GM19240 (cell line): ENCODE results near the gene TMEM233.

Source experiments
- DNase-seq: peaks from one replicate; pipeline ENCODE4 v3.0.0; 2011; ENCODE audit warnings: low spot score; ENCODE audit not compliant: insufficient read length

Gene TMEM233

DNA sequence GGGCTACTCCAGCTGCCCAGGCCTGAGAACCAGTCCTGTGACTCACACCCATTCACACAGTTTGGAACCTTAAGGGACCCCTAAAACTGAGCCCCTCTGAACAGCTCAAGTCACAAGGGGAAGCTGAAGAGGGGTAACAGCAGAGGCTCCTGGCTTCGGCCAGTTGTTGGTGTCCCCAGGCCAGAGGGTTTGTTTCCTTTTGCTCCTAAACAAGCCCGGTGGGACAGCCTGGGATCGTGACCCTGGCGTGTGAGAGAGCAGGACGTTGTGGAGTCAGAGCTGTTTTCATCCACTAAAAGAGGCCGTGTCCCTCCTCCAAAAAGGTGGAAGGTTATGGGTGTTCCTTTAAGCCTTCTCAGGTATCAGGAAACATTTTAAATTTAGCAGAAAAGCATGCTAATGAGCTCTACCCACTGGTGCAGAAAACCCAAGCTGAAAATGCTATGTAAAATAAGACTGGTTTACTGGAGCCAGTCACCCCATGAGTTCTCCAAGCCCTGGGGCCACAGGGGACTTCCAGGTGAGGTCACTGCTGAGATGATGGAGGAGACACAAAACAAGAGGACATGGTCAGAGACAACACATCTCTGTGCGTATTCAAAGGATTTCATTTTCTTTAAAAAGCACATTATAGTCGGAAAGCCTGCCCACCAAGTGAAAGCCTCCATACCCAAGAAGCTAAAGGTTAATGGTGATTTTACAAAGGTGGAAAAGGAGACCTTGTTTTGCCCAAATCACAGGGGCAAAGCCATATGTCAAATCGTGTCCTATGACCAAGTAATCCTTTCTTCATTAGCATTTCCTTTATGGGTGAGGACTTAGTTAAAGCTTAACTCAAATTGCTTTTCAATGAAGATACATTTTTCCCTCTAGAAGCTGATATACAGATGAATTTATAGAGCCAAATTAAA, 88.4 kb downstream of the TMEM233 start:
- no peak for DNase-seq

DNA sequence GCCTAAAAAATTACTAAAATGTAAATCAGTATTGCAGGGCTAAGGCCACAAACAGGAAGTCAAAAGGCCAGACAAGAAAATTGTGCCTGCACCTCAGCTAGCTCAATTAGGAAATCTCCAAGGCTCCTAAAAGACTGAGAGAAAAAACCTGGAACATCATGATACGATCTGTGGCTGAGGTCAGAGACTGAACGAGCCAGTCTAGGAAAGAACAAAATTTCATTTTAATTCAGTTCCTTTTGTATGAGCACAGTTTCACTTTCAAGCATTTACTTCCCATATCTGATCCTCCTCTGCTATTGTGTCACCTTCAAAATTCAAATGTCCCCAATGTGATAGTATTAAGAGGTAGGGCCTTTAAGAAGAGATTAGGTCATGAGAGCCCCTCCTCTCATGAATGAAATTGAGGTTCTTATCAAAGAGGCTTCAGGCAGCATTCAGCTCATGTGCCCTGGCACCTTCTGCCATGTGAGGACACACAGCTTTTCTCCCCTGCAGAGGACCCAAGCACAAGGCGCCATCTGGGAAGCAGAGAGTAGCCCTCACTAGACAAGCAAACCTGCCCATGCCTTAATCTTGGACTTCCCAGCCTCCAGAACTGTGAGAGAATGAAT, 89.2 kb downstream of the TMEM233 start:
- DNase-seq: no peak

DNA sequence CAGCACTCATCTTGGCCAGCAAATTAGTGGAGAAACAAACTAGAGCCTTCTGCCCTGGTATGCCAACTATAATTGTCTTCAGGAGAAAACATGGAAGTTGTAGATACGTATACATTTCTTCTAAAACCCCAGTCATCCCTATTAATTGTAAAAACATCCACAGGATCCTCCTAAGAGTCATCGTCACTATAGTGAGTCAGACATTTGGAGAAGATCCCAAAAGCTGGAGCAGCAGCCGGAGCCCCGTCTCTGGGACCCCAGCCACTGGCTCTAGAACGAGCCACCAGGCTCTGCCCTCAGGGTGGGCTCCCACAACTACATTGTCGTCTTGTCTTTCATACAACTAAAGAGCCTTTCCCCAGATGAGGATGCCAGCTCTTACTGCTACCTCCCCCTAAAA, 89.8 kb downstream of the TMEM233 start:
- no peak for DNase-seq

DNA sequence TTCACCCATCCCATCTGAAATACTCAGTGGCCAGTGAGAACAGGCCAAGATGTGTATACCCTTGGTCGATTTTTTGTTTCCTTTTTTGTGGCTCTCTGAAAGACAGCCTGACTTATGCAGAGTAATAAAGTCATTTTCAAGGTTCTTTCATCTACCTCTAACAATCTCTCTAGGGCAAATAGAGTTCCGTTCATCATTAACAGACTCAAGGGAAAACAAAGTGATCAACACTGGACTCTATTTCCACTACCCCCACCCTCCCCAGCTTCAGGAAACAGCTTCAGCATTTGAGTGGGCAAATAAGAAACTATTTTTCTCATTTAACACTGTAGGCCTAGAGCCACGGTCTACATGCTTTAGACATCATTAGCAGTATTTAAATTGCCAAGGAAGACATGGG, 90.2 kb downstream of the TMEM233 start:
- no peak for DNase-seq

DNA sequence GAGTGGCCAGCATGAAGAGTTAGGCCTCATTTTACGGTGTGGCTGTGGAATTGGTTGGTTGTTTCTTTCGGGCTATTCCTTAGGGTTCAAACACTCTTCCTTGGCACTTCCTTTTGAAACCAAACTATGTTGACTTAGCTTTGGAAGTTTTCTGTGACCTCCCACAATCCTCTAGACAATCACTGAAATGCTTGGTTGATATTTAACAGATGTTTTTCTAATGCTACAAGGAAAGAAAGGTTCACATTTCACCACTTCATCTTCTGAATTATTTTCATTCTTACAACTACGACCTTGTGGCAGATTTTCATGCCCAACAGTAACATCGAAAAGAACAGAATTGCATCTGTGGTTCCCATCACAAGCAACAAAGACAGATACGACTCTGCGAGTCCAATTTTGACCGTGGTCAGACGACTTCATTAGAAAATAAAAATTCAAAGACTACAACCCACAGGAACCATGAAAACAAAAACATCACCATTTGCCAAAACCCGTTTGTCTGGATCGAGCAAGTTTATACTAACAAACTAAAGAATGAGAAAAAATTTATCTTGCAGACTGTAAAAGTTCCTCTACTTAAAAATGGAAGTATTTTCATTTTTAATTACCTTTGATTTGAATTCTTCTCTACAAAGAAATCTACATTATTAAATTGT, 91.3 kb downstream of the TMEM233 start:
- no peak for DNase-seq

DNA sequence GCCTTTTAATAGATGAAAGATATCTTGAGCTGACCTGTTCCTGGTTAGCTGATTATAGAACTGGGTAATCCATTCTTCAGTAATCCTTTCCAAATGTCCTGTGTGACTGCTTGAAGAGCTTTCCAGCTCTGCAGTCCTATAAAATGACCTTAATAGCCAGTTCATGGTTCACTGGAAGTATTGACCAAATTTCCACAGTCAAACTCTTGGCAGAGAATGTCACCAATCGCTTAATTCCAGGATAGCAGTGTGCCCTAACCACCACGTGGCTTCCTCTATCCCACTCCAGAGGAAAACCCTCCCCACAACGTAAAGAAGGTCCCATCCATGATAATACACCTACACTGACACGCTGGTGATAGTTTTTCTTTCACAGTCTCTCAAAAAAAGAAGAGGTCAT, 91.8 kb downstream of the TMEM233 start:
- no peak for DNase-seq

DNA sequence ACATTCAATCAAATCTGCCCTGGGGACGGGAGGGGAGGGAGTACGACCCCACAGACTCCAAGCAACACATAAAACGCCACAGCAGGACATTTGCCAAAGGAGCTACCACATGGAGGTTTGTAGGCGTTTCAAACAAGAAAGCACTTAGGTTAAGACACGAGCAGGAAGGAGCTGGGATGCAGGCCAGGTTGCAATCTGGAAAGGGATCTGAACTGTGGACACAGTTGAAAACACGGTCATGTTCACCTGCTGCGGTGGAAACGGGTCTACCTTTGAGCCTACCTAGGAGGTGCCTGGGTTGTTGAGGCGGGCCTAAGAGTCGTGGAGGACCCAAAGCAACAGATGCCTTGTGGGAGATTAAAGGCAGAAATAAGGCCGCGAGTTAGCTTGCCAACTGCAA, 92.8 kb downstream of the TMEM233 start:
- DNase-seq: no peak

DNA sequence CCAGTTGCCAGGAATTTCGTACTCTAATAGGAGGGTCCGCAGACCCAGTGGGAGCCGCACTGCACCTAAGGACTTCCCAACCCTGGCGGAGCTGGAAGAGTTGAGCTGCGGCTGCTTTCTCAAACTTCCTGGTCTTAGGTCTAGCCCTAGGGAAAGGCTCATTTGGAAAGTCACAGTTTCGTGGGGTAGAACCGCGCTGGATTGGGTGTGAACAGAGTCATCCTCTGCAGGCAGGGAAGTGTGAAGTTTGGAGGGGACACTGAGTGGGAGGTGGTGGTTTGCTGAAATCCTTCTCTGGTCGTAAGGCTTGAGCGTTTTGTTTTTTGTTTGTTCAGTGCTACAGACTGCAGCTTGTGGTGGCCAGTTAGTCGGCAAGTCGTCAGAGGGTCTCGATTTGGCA, 93.2 kb downstream of the TMEM233 start:
- no peak for DNase-seq

DNA sequence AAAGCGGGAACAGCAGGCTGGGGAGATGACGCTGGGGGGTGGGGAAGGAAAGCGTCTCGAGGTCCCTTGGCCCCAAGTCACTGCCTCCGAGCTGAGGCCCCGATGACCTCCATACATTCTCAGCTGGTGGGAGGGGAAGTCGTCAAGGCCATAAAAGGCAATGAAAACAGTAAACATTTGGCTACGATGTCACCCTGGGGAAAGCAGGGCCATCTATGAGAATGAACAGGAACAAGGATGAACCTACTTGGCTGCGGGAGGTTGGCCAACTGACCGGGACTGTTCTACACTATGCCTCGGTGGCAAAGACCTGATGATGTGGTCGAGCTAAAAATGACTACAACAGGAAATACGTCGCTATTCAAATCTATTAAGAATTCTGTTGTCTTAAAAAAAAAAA, 93.8 kb downstream of the TMEM233 start:
- no peak for DNase-seq

DNA sequence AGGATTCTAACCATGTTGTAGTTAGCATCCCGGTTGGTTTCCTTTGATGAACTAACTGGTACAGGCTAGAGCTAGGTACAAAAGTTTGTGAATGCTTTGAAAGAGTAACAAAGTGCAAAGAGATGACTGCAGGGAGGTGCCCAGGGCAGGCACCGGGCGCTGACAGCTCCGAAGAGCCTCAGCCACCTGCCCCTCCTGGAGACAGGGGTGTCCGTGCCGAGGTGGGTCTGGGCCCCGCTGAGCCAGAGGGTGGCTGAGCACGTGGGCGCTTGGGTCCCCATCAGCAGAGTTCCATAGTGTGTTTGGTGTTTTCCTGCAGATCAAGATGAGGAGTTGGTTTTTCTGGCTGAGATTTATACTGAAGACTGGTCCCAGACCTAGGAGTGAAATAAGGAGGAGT, 94.3 kb downstream of the TMEM233 start:
- no peak for DNase-seq

DNA sequence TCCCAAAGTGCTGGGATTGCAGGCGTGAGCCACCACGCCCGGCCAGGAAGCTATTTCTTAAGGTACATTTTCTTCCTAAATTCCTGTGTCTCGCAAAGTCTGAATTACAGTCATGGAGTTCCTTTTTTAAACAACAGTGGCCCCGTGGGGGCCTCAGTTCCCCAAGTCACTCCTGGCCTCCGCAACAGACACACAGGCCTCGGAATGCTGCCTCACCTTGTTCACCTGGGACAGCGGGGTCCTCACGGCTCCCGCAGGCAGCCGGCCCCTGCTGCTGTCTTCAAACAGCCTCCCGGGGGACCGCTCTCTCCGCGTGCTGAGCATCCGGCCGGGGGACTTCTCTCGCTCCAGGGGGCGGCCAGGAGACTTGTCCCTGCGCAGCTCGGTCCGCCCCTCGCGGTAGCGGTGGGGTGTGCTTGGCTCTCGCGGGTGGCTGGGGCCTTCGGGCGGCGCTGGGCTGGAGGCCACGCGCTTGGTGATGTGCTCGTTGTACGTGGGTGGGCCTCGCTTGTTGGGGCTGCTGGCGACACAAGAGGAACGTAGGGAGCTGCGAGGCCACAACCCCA, 96.4 kb downstream of the TMEM233 start:
- DNase-seq: no peak

DNA sequence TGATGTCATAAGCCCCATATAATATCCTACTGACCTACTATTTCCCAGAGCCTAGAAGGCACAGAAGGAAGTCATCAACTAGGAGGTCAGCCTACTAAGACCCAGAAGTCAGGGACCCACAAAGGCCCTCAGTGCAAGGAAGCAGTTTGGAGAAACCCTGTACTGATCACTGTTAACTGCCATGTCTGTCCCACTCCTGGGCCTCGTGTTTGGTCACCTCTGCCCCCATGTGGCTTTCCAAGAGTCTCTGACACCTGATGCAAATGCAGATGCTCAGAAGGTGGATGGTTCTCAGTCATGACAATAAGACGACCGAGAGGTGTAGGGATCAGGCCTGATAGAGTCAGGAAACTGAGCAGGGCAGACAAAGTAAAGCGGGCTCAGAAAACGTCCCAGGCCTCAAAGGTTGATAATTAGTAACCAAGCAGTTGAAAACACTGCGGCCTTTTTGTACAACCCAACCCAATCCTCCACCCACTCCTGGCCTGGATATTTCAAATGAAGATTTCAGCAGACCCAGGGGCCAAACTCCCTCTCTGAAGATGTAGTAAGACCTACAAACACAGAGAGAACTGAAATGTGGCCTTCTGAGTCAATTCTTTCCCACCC, 97.7 kb downstream of the TMEM233 start:
- DNase-seq: no peak

DNA sequence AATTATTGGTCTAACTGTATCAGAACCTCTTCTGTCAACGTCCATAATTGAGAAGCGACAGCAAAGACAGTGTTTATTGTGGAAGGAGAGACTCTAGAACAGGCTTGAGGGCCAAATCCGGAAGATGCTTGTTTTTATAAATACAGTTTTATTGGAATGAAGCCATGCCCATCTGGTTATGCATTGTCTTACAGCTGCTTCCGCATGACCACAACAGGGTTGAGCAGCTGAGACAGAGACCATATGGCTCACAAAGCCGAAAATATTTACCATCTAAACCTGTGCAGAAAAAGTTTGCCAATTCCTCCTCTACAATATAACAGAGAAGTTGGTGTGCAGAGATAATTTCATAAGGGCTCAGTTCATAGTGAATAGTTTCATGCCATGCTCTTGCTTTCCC, 98.8 kb downstream of the TMEM233 start:
- DNase-seq: no peak
